Keratinocyte (primary cell): ENCODE measurements around the gene TAL1. TPM values are rescaled to one million over a fixed set of nuclear protein-coding genes. Genes with fewer than 3 reads are reported as not detected.

Source experiments
- DNase-seq: peaks from one replicate; pipeline ENCODE4 v3.0.0-alpha.2; 2011; ENCODE audit warnings: low read depth, missing footprints, low spot score
- FAIRE-seq: peaks from 2 replicates; lab custom pipeline; 2011; peaks lifted over from hg19 to GRCh38; lab: Jason Lieb, UNC
- H2AFZ ChIP-seq: 2 replicates; pipeline ENCODE4 v1.6.0; 2012; ENCODE audit warnings: low read length, control low read depth, inconsistent platforms; ENCODE audit not compliant: control insufficient read depth
- H3K27ac ChIP-seq: 2 replicates; pipeline ENCODE4 v1.5.1; 2011; ENCODE audit warnings: low read length; ENCODE audit not compliant: control insufficient read depth, insufficient read depth
- H3K27me3 ChIP-seq: 3 replicates; pipeline ENCODE4 v1.6.0; 2011; ENCODE audit warnings: low read length; ENCODE audit not compliant: control insufficient read depth, insufficient read depth; ENCODE audit errors: extremely low read depth
- H3K36me3 ChIP-seq, 2 experiments: 2 replicates in 1 of 2; 3 replicates in 1 of 2; pipeline ENCODE4 v1.5.1; 2011; ENCODE audit warnings: low read length in 2 of 2, mild to moderate bottlenecking in 1 of 2; ENCODE audit not compliant: control insufficient read depth in 2 of 2, insufficient read depth in 2 of 2; ENCODE audit errors: extremely low read depth in 1 of 2
- H3K4me1 ChIP-seq: 3 replicates; pipeline ENCODE4 v1.5.1; 2011; ENCODE audit warnings: low read length; ENCODE audit not compliant: control insufficient read depth, insufficient read depth; ENCODE audit errors: extremely low read depth
- H3K4me2 ChIP-seq: 3 replicates; pipeline ENCODE4 v1.6.0; 2011; ENCODE audit warnings: low read depth, low read length; ENCODE audit not compliant: control insufficient read depth, insufficient read depth; ENCODE audit errors: extremely low read depth
- H3K4me3 ChIP-seq, 3 experiments: fragments of 200-600 bp in 1 of 3; sonication (generic) in 1 of 3; 2 replicates in 2 of 3; 3 replicates in 1 of 3; pipeline ENCODE4 v1.5.1; 2011 to 2016; ENCODE audit warnings: low read length in 3 of 3, mild to moderate bottlenecking in 3 of 3, control low read depth in 2 of 3, inconsistent platforms in 1 of 3, low read depth in 1 of 3, mixed read lengths in 1 of 3, mixed run types in 1 of 3, moderate library complexity in 1 of 3; ENCODE audit not compliant: control insufficient read depth in 2 of 3, insufficient read depth in 2 of 3; ENCODE audit errors: extremely low read depth in 1 of 3
- H3K79me2 ChIP-seq: 2 replicates; pipeline ENCODE4 v1.6.0; 2012; ENCODE audit warnings: low read length; ENCODE audit not compliant: control insufficient read depth, insufficient read depth
- H3K9ac ChIP-seq: 3 replicates; pipeline ENCODE4 v1.6.0; 2011; ENCODE audit warnings: low read length; ENCODE audit not compliant: control insufficient read depth, insufficient read depth; ENCODE audit errors: extremely low read depth
- H3K9me1 ChIP-seq: 3 replicates; pipeline ENCODE4 v1.6.0; 2011; ENCODE audit warnings: low read length; ENCODE audit not compliant: control insufficient read depth, insufficient read depth; ENCODE audit errors: extremely low read depth
- H3K9me3 ChIP-seq: 2 replicates; pipeline ENCODE4 v1.5.1; 2012; ENCODE audit warnings: low read depth, low read length; ENCODE audit not compliant: control insufficient read depth
- H4K20me1 ChIP-seq: 3 replicates; pipeline ENCODE4 v1.6.0; 2011; ENCODE audit warnings: low read length; ENCODE audit not compliant: control insufficient read depth, insufficient read depth; ENCODE audit errors: extremely low read depth
- CTCF ChIP-seq, 3 experiments: IDR thresholded peaks in 1 of 3; conservative IDR thresholded peaks in 1 of 3; optimal IDR thresholded peaks in 1 of 3; 2 replicates in 2 of 3; 3 replicates in 1 of 3; pipeline versions ENCODE3 to v1.5.1; 2011; ENCODE audit warnings: low read length in 3 of 3, mild to moderate bottlenecking in 3 of 3, moderate library complexity in 2 of 3, control low read depth in 1 of 3, inconsistent platforms in 1 of 3; ENCODE audit not compliant: insufficient read depth in 2 of 3; ENCODE audit errors: extremely low read depth in 1 of 3
- EZH2 ChIP-seq: IDR thresholded peaks from one replicate; pipeline ENCODE4 v1.6.1; 2012; ENCODE audit warnings: inconsistent platforms, mild to moderate bottlenecking, low read length, moderate library complexity
- dilution Hi-C: fragments of 300-500 bp; cut with MboI; formaldehyde crosslinking; loops from one replicate; pipeline ENCODE4 v1.7.0; 2020; ENCODE audit warnings: low sequenced_read_pairs; ENCODE audit not compliant: extremely low pct_ligation_motif_present
- polyA plus RNA-seq, 5 experiments: library from polyadenylated mRNA; depleted of rRNA in 3 of 5; stranded (reverse) in 3 of 5; stranded (forward) in 1 of 5; unstranded in 1 of 5; fragments of >200 nt; gene quantifications; 1 replicate in 1 of 5; 2 replicates in 3 of 5; 3 replicates in 1 of 5; pipeline versions ENCODE4 v1.2.1 to v1.2.3, GENCODE V29; 2011 to 2012; ENCODE audit warnings: missing spikeins in 2 of 5, low read depth in 1 of 5, low replicate concordance in 1 of 5

Gene TAL1
- polyA plus RNA-seq, 1 donor (not counting 4 experiments of a cell fraction or from before 2014, with no cell fraction given), result not detected

GRCh38 chr1:47190857-47191256, 41.2 kb downstream of the TAL1 start:
- H3K9me1 ChIP-seq, result no peaks in the 10 kb centered on the region
- DNase-seq (no peak), FAIRE-seq (no peak)
- no peak overlapping the region for H3K4me3 ChIP-seq
- H3K36me3 ChIP-seq, result no peaks in the 10 kb centered on the region
- H3K9ac ChIP-seq, result peak overlapping the region; percentile 52
- H3K79me2 ChIP-seq, result no peaks in the 10 kb centered on the region
- peak overlapping the region; percentile 93 for H2AFZ ChIP-seq
- no peak for TF ChIP-seq EZH2
- TF ChIP-seq CTCF (optimal IDR thresholded peaks at IDR 0.05 in 1 of 3, IDR thresholded peaks at IDR 0.05 in 1 of 3, conservative IDR thresholded peaks at IDR 0.05 in 1 of 3; ENCODE audit: extremely low read depth in 1 of 3, insufficient read depth in 2 of 3, low read length in 3 of 3), result no peak
- dilution Hi-C loops, result no loop called here
- H3K4me1 ChIP-seq, result peaks cover 26% of the 10 kb centered on the region
- H4K20me1 ChIP-seq, result no peaks in the 10 kb centered on the region
- H3K27ac ChIP-seq, result peak overlapping the region; percentile 55
- peak overlapping the region; percentile 57 for H3K4me2 ChIP-seq
- H3K27me3 ChIP-seq, result no peaks in the 10 kb centered on the region
- no peaks in the 10 kb centered on the region for H3K9me3 ChIP-seq

- DNase-seq (no peak), FAIRE-seq (peak; percentile 32)
- H3K79me2 ChIP-seq, result no peaks in the 10 kb centered on the region
- H2AFZ ChIP-seq, result peak overlapping the region; percentile 93
- H3K4me2 ChIP-seq, result peak overlapping the region; percentile 57
- TF ChIP-seq EZH2, result no peak
- no peak for TF ChIP-seq CTCF (optimal IDR thresholded peaks at IDR 0.05 in 1 of 3, IDR thresholded peaks at IDR 0.05 in 1 of 3, conservative IDR thresholded peaks at IDR 0.05 in 1 of 3; ENCODE audit: extremely low read depth in 1 of 3, insufficient read depth in 2 of 3, low read length in 3 of 3)
- H3K9ac ChIP-seq, result peak overlapping the region; percentile 52
- H3K27me3 ChIP-seq, result no peaks in the 10 kb centered on the region
- no peaks in the 10 kb centered on the region for H3K36me3 ChIP-seq
- peaks cover 26% of the 10 kb centered on the region for H3K4me1 ChIP-seq
- dilution Hi-C loops, result no loop called here
- no peaks in the 10 kb centered on the region for H4K20me1 ChIP-seq
- no peak overlapping the region for H3K4me3 ChIP-seq
- H3K27ac ChIP-seq, result peak overlapping the region; percentile 55
- no peaks in the 10 kb centered on the region for H3K9me3 ChIP-seq
- no peaks in the 10 kb centered on the region for H3K9me1 ChIP-seq
These were observed 41.5 kb downstream of the TAL1 start for GRCh38 chr1:47190509-47190855.
